K562 (cell line): ENCODE data around the gene GNRH2. TPM values are rescaled to one million over a fixed set of nuclear protein-coding genes. Genes with fewer than 3 reads are reported as not detected.

ENCODE experiments used
- ATAC-seq: fragments of 200-7000 bp; cut with Tn5 transposase; 3 replicates; pipeline ENCODE4 v1.9.1; 2020; ENCODE audit warnings: moderate library complexity
- BruUV-seq: library from RNA; stranded (reverse); fragments of 400-500 nt; replicated peaks from 2 replicates; lab custom pipeline; 2021; lab: Mats Ljungman, UMichigan
- CTCF ChIA-PET: fragments of 300-600 bp; formaldehyde crosslinking; extraction: SDS; loops from one replicate; lab custom pipeline; 2021; ENCODE audit warnings: low intra/inter-chr PET ratio; lab: Yijun Ruan, JAX
- POLR2A ChIA-PET: fragments of 300-600, 350-650 bp; sonication (Branson Sonifier 250); formaldehyde crosslinking; extraction: SDS; loops from one replicate; lab custom pipeline; 2021; ENCODE audit warnings: antibody characterized with exemption, inconsistent platforms; lab: Yijun Ruan, JAX
- DNase-seq, 4 experiments: peaks; one replicate each; pipeline versions ENCODE4 v3.0.0 to v3.0.0-alpha.2; 2011 to 2018; ENCODE audit warnings: low spot score in 3 of 4, mixed read lengths in 3 of 4; ENCODE audit errors: extremely low read depth in 1 of 4
- FAIRE-seq: peaks from 2 replicates; lab custom pipeline; 2011; peaks lifted over from hg19 to GRCh38; lab: Jason Lieb, UNC
- H2AFZ ChIP-seq: 2 replicates; pipeline ENCODE4 v1.6.0; 2011; ENCODE audit warnings: low read depth, low read length, control low read depth, inconsistent platforms
- H3K27ac ChIP-seq: fragments of 200-600 bp; 3 replicates; pipeline ENCODE4 v1.8.0; 2011; ENCODE audit warnings: low read depth, mild to moderate bottlenecking, control low read depth, inconsistent platforms, low read length, moderate library complexity, mixed read lengths; ENCODE audit errors: extremely low read depth
- H3K27me3 ChIP-seq, 2 experiments: fragments of 300-600 bp in 1 of 2; 2 replicates in 1 of 2; 3 replicates in 1 of 2; pipeline versions ENCODE4 v1.6.0 to v1.8.0; 2011; ENCODE audit warnings: inconsistent platforms in 2 of 2, low read length in 2 of 2, mild to moderate bottlenecking in 1 of 2, mixed read lengths in 1 of 2, moderate library complexity in 1 of 2; ENCODE audit not compliant: control insufficient read depth in 2 of 2, insufficient read depth in 2 of 2
- H3K36me3 ChIP-seq: fragments of 300-600 bp; 3 replicates; pipeline ENCODE4 v1.8.0; 2011; ENCODE audit warnings: mild to moderate bottlenecking, low read length, inconsistent platforms; ENCODE audit not compliant: control insufficient read depth, insufficient read depth
- H3K4me1 ChIP-seq, 2 experiments: fragments of 200-600 bp in 1 of 2; replicated peaks in 1 of 2; 2 replicates in 1 of 2; 3 replicates in 1 of 2; pipeline versions ENCODE4 v1.5.1 to v1.8.0; 2011; ENCODE audit warnings: inconsistent platforms in 2 of 2, low read length in 2 of 2, mild to moderate bottlenecking in 1 of 2, mixed read lengths in 1 of 2, moderate library complexity in 1 of 2; ENCODE audit not compliant: control insufficient read depth in 2 of 2, insufficient read depth in 2 of 2
- H3K4me2 ChIP-seq: 2 replicates; pipeline ENCODE4 v1.6.1; 2011; ENCODE audit warnings: low read length, control low read depth, inconsistent platforms, mixed read lengths; ENCODE audit not compliant: insufficient read depth
- H3K4me3 ChIP-seq: fragments of 200-600 bp; sonication (generic), shearing (Covaris generic); 2 replicates; pipeline ENCODE4 v1.5.1; 2016; ENCODE audit warnings: control low read depth, inconsistent platforms
- H3K79me2 ChIP-seq: fragments of 200-600 bp; 3 replicates; pipeline ENCODE4 v1.8.0; 2011; ENCODE audit warnings: low read length, inconsistent platforms; ENCODE audit not compliant: control insufficient read depth, insufficient read depth
- H3K9ac ChIP-seq, 2 experiments: 2 replicates each; pipeline versions ENCODE4 v1.6.0 to v1.6.1; 2011; ENCODE audit warnings: low read depth in 2 of 2, low read length in 2 of 2, control low read depth in 1 of 2, inconsistent platforms in 1 of 2, mild to moderate bottlenecking in 1 of 2, mixed read lengths in 1 of 2; ENCODE audit not compliant: insufficient read depth in 1 of 2
- H3K9me1 ChIP-seq: one replicate; pipeline ENCODE4 v1.6.0; 2011; ENCODE audit warnings: inconsistent platforms, mild to moderate bottlenecking, low read length, moderate library complexity; ENCODE audit not compliant: control insufficient read depth, insufficient read depth
- H3K9me3 ChIP-seq: replicated peaks from 2 replicates; pipeline ENCODE4 v1.5.1; 2011; ENCODE audit warnings: low read depth, low read length, inconsistent platforms; ENCODE audit not compliant: control insufficient read depth, insufficient read depth
- H4K20me1 ChIP-seq: replicated peaks from 2 replicates; pipeline ENCODE4 v1.6.1; 2011; ENCODE audit warnings: low read length, inconsistent platforms, mixed read lengths; ENCODE audit not compliant: control insufficient read depth, insufficient read depth
- BRD9 ChIP-seq: fragments of 450-650 bp; IDR thresholded peaks from 2 replicates; pipeline ENCODE4 v1.6.1; 2018; ENCODE audit warnings: low read depth; ENCODE audit not compliant: partially characterized antibody
- ETV6 ChIP-seq, 3 experiments: fragments of 150-350 bp in 1 of 3; sonication (generic) in 1 of 3; formaldehyde crosslinking in 1 of 3; IDR thresholded peaks; 2 replicates each; pipeline versions ENCODE4 v1.6.1 to v1.8.0; 2014 to 2022; ENCODE audit warnings: borderline replicate concordance in 2 of 3, low read depth in 2 of 3, antibody characterized with exemption in 1 of 3, low read length in 1 of 3, mild to moderate bottlenecking in 1 of 3, missing genetic modification reagents in 1 of 3
- FOSL1 ChIP-seq: fragments of 200-800 bp; sonication (Bioruptor generic); conservative IDR thresholded peaks from 2 replicates; pipeline ENCODE4 v1.6.1; 2016; ENCODE audit warnings: missing genetic modification characterization, missing compliant biosample characterization
- HMGN3 ChIP-seq: IDR thresholded peaks from 2 replicates; pipeline ENCODE4 v1.6.1; 2011; ENCODE audit warnings: borderline replicate concordance, low read depth, mild to moderate bottlenecking, mixed read lengths, low read length; ENCODE audit not compliant: insufficient read length; ENCODE audit errors: extremely low read depth
- KLF10 ChIP-seq: fragments of 250-450 bp; sonication (Bioruptor Pico); IDR thresholded peaks from 2 replicates; pipeline ENCODE4 v1.6.1; 2021; ENCODE audit warnings: matching md5 sums
- MECOM ChIP-seq: fragments of 250-450 bp; sonication (Bioruptor Pico); IDR thresholded peaks from 2 replicates; pipeline ENCODE4 v1.8.0; 2022; ENCODE audit warnings: inconsistent platforms
- PCBP1 ChIP-seq: fragments of 200-400 bp; formaldehyde crosslinking; IDR thresholded peaks from 2 replicates; pipeline ENCODE4 v1.6.1; 2018; ENCODE audit warnings: mild to moderate bottlenecking, low read depth, low read length; ENCODE audit not compliant: poor library complexity, severe bottlenecking
- RFX1 ChIP-seq: fragments of 450-650 bp; IDR thresholded peaks from 2 replicates; pipeline ENCODE4 v1.6.1; 2016; ENCODE audit warnings: mild to moderate bottlenecking, moderate library complexity
- SMC3 ChIP-seq: conservative IDR thresholded peaks from 2 replicates; pipeline ENCODE4 v1.6.1; 2011; ENCODE audit warnings: low read depth, low read length, improper control_type of control experiment; ENCODE audit not compliant: insufficient read depth
- ZSCAN29 ChIP-seq: fragments of 450-650 bp; IDR thresholded peaks from 2 replicates; pipeline ENCODE4 v1.6.1; 2017
- in situ Hi-C: fragments of 300-500 bp; cut with MboI; formaldehyde crosslinking; loops from 4 replicates; pipeline ENCODE4 v1.15.0; 2018; ENCODE audit warnings: inconsistent platforms, mixed read lengths
- intact Hi-C: fragments of 100-400 bp; cut with micrococcal nuclease; formaldehyde crosslinking; loops from 2 replicates; pipeline ENCODE4 v1.14.2; 2022
- polyA plus RNA-seq, 8 experiments: library from polyadenylated mRNA; depleted of rRNA in 4 of 8; stranded (reverse) in 5 of 8; unstranded in 3 of 8; fragments of >200 nt; fragmentation: Nextera tagmentation in 2 of 8; fragmentation: Illumina TruSeq in 1 of 8; extraction: Ambion mirVana in 2 of 8; extraction: Trizol in 1 of 8; gene quantifications; 2 replicates each; pipeline versions ENCODE4 v1.2.1 to v1.2.3, GENCODE V29; 2011 to 2014; ENCODE audit warnings: inconsistent platforms in 1 of 8, missing spikeins in 1 of 8
- total RNA-seq, 7 experiments: library from RNA; depleted of rRNA in 6 of 7; stranded (reverse); fragments of >200 nt in 6 of 7; fragmentation: Illumina TruSeq in 2 of 7; extraction: Trizol in 2 of 7; gene quantifications; 2 replicates each; pipeline versions ENCODE4 v1.2.1 to v1.2.3, GENCODE V29; 2011 to 2021; ENCODE audit warnings: low replicate concordance in 1 of 7
- TF ChIP-seq, protein P1 (sequence below): sonication (generic); formaldehyde crosslinking; IDR thresholded peaks from 2 replicates; pipeline ENCODE4 v1.8.1; 2023; ENCODE audit warnings: mild to moderate bottlenecking, missing genetic modification reagents, moderate library complexity
- TF ChIP-seq, protein P2 (sequence below): fragments of 450-650 bp; IDR thresholded peaks from 2 replicates; pipeline ENCODE4 v1.6.1; 2016

GNRH2 gene
- total and polyA plus RNA-seq, 9 of the 15 experiments (the other 6 are each of a cell fraction or from before 2014, with no cell fraction given), result 0.11 to 0.50 (median 0.24) TPM; not detected in 5

DNA sequence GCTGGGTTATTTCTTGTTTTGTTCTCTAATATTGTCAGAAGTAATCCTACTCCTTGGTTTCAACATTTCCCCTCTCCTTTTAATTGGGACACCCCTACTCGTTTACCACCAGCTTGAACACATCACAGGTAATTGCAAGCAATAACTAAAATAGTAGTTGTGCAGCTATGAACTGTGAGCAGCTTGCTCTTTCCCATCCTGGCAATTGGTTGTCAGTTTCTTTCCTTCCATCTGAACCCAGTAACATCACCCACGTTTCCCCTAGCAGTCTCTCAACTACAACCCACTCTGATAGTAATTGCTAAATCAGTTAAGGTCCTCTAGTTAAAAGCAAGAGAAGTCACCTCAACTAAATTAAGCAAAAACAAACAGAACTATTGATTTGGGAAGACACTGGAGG, 47.6 kb upstream of the GNRH2 start (continued):
- no peak for TF ChIP-seq SMC3
- TF ChIP-seq PCBP1, result no peak
- no peak for TF ChIP-seq MECOM (CRISPR knock-in tag)
- TF ChIP-seq, protein P1, sequence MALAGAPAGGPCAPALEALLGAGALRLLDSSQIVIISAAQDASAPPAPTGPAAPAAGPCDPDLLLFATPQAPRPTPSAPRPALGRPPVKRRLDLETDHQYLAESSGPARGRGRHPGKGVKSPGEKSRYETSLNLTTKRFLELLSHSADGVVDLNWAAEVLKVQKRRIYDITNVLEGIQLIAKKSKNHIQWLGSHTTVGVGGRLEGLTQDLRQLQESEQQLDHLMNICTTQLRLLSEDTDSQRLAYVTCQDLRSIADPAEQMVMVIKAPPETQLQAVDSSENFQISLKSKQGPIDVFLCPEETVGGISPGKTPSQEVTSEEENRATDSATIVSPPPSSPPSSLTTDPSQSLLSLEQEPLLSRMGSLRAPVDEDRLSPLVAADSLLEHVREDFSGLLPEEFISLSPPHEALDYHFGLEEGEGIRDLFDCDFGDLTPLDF, result no peak
- TF ChIP-seq, all 486 proteins: peak for 0

GRCh38 chr20:2998728-2999127, 44.7 kb upstream of the GNRH2 start:
- CTCF ChIA-PET, result interaction anchor here (1.3 kb wide), 1 partner anchor 85 kb away, joined by 4 read pairs; no protein-coding TSS in a partner anchor
- POLR2A ChIA-PET, result no interaction called here
- peaks cover 24% of the 10 kb centered on the region for H3K36me3 ChIP-seq
- DNase-seq (no peak), ATAC-seq (no peak), FAIRE-seq (no peak)
- no peak overlapping the region for H3K4me2 ChIP-seq
- no peaks in the 10 kb centered on the region for H3K9me3 ChIP-seq
- H3K9me1 ChIP-seq, result no peaks in the 10 kb centered on the region
- intact Hi-C loops (no loop called here), in situ Hi-C loops (loop anchor here (10.0 kb wide), 1 partner anchor 244 kb away; no protein-coding TSS in a partner anchor)
- no peak overlapping the region for H3K27ac ChIP-seq
- H4K20me1 ChIP-seq, result no peaks in the 10 kb centered on the region
- no peak overlapping the region for H3K9ac ChIP-seq
- BruUV-seq, result no TSS peak
- no peak overlapping the region for H3K4me3 ChIP-seq
- no peaks in the 10 kb centered on the region for H3K79me2 ChIP-seq
- H3K4me1 ChIP-seq, result no peaks in the 10 kb centered on the region
- no peak overlapping the region for H2AFZ ChIP-seq
- no peaks in the 10 kb centered on the region for H3K27me3 ChIP-seq
- TF ChIP-seq BRD9, result no peak
- TF ChIP-seq ETV6 (IDR thresholded peaks at IDR 0.05; ENCODE audit: borderline replicate concordance in 1 of 2, low read depth in 2 of 2, low read length in 1 of 2), result no peak
- no peak for TF ChIP-seq ETV6 (CRISPR knock-in tag; IDR thresholded peaks at IDR 0.05; ENCODE audit: borderline replicate concordance)
- no peak for TF ChIP-seq KLF10 (CRISPR knock-in tag)
- TF ChIP-seq, protein P2, sequence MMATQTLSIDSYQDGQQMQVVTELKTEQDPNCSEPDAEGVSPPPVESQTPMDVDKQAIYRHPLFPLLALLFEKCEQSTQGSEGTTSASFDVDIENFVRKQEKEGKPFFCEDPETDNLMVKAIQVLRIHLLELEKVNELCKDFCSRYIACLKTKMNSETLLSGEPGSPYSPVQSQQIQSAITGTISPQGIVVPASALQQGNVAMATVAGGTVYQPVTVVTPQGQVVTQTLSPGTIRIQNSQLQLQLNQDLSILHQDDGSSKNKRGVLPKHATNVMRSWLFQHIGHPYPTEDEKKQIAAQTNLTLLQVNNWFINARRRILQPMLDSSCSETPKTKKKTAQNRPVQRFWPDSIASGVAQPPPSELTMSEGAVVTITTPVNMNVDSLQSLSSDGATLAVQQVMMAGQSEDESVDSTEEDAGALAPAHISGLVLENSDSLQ, result no peak
- TF ChIP-seq HMGN3, result no peak
- TF ChIP-seq ZSCAN29, result no peak
- TF ChIP-seq RFX1, result no peak
- TF ChIP-seq FOSL1 (tag), result no peak
